GM12864 (cell line): ENCODE data around the gene SLC39A6.
A peak's percentile ranks its signal among the peaks of the same experiment; 100 is the strongest.
"Not testable (repeated sequence)": the region's sequence is repeated elsewhere in the genome, so short reads cannot be mapped to it uniquely, and the experiment has no call there.

ENCODE experiments used
- DNase-seq: peaks from one replicate; pipeline ENCODE4 v3.0.0-alpha.2; 2011; ENCODE audit warnings: low read depth
- H3K4me3 ChIP-seq: 2 replicates; pipeline ENCODE4 v1.5.1; 2011; ENCODE audit warnings: mild to moderate bottlenecking, low read depth, low read length, control low read depth
- TF ChIP-seq, protein P1 (sequence below): IDR thresholded peaks from 2 replicates; pipeline ENCODE4 v1.5.1; 2011; ENCODE audit warnings: low read depth, mild to moderate bottlenecking, moderate library complexity, low read length, control low read depth, inconsistent platforms; ENCODE audit errors: missing control alignments

Gene SLC39A6, protein sequence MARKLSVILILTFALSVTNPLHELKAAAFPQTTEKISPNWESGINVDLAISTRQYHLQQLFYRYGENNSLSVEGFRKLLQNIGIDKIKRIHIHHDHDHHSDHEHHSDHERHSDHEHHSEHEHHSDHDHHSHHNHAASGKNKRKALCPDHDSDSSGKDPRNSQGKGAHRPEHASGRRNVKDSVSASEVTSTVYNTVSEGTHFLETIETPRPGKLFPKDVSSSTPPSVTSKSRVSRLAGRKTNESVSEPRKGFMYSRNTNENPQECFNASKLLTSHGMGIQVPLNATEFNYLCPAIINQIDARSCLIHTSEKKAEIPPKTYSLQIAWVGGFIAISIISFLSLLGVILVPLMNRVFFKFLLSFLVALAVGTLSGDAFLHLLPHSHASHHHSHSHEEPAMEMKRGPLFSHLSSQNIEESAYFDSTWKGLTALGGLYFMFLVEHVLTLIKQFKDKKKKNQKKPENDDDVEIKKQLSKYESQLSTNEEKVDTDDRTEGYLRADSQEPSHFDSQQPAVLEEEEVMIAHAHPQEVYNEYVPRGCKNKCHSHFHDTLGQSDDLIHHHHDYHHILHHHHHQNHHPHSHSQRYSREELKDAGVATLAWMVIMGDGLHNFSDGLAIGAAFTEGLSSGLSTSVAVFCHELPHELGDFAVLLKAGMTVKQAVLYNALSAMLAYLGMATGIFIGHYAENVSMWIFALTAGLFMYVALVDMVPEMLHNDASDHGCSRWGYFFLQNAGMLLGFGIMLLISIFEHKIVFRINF

DNA sequence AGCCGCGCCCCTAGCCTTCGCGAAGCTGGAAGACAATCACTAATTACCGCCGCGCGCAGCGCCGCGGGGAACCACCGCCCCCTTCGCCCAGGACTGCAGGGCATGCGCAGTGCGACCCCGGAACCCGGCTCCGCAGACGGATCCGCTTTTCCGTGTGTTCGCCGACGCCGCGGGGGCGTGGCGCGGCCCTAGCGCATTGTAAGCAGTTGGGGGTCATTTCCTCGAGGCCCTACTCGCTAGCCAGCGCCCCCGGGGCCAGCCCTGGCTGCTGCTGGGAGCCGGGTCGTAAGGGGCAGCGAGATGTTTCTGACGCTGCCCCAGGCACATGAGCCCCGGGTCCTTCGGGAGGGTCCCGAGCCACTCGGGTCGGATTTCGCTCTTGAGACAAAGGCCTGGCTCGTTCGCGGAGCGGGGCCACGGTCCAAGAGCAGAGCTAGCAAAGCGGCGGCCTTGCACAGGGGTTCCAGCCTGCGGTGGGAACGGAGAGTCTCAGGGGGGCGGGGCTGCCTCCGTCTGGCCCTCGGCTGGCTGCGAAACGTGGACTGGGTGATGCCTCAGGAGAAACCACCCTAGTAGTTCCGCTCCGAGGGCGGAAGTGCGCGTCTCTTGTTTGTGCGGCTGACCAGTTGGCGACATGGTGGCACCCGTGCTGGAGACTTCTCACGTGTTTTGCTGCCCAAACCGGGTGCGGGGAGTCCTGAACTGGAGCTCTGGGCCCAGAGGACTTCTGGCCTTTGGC is at the start of gene SLC39A6, which contains the start of gene ELP2:
SLC39A6 (minus strand) TSS at position 41 of the 739 bp plus-strand sequence. CDS start 2,333 bp downstream, outside the sequence.
ELP2 (plus strand) TSS at position 600 of the 739 bp plus-strand sequence; CDS start at position 635, 35 bp downstream.
- peak within 1 kb of the TSS; percentile 92 for H3K4me3 ChIP-seq
- peak; percentile 86 for DNase-seq
- TF ChIP-seq, protein P1, sequence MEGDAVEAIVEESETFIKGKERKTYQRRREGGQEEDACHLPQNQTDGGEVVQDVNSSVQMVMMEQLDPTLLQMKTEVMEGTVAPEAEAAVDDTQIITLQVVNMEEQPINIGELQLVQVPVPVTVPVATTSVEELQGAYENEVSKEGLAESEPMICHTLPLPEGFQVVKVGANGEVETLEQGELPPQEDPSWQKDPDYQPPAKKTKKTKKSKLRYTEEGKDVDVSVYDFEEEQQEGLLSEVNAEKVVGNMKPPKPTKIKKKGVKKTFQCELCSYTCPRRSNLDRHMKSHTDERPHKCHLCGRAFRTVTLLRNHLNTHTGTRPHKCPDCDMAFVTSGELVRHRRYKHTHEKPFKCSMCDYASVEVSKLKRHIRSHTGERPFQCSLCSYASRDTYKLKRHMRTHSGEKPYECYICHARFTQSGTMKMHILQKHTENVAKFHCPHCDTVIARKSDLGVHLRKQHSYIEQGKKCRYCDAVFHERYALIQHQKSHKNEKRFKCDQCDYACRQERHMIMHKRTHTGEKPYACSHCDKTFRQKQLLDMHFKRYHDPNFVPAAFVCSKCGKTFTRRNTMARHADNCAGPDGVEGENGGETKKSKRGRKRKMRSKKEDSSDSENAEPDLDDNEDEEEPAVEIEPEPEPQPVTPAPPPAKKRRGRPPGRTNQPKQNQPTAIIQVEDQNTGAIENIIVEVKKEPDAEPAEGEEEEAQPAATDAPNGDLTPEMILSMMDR: no peak

DNA sequence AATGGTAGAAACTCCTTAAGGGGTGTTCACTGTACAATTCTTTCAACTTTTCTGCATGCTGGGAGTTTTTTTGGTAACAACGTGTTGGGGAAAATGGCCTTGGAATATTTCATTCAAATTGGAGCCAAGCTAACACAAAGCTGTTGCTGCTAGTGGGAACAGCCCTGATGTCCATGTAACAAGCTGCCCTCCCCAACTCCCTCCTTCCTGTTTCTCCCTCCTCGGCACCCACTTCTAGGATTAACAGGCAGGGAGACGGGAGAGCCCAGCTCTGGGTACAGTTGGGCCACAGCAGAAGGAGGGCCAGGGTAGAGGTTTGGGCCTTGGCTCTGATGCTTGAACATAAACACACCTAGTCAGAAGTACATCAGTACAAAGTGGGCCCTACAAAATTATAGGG is 48.8 kb upstream of the SLC39A6 start:
- H3K4me3 ChIP-seq: no peak overlapping the region
- DNase-seq: no peak
- TF ChIP-seq, protein P1: no peak

GRCh38 chr18:36176711-36177110 is 47.6 kb upstream of the SLC39A6 start:
- H3K4me3 ChIP-seq: no peak overlapping the region
- TF ChIP-seq, protein P1: no peak
- no peak for DNase-seq

- TF ChIP-seq, protein P1: no peak
- no peak for DNase-seq
- no peak overlapping the region for H3K4me3 ChIP-seq
Measured at GRCh38 chr18:36176177-36176584, 47.0 kb upstream of the SLC39A6 start.

DNA sequence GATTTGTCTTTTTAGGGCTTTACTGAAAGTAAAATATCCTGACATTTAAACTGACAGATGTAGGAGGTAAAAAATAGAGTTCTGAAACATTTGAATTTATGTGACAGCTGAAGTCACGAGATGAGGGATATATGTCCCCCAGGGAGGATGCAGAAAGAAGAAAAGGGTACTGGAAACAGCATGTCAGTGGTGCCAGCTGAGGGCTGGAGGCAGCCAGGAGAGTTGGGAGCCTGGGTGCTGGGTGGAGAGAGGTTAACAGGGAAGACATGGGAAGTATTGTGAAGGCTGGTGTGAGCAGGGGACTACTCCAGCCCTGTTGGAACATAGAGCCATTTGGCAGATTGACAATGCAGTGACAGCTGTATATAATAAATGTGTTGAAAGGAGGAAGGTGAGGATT is 46.3 kb upstream of the SLC39A6 start:
- TF ChIP-seq, protein P1: no peak
- DNase-seq: no peak
- no peak overlapping the region for H3K4me3 ChIP-seq

- TF ChIP-seq, protein P1: no peak
- H3K4me3 ChIP-seq: no peak overlapping the region
- DNase-seq: no peak
Measured at GRCh38 chr18:36169938-36170337, 40.8 kb upstream of the SLC39A6 start.

DNA sequence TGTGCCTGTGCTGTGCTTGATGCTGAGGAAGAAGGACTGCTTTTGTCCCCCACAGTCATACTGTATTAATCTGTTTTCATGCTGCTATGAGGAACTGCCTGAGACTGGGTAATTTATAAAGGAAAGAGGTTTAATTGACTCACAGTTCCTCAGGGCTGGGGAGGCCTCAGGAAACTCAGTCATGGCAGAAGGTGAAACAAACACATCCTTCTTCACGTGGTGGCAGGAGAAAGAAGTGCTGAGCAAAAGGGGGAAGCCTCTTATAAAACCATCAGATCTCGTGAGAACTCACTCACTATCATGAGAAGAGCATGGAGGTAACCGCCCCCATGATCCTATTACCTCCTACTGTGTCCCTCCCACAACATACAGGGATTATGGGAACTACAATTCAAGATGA is 39.2 kb upstream of the SLC39A6 start:
- not testable (repeated sequence) for H3K4me3 ChIP-seq, DNase-seq
